HCT116 (cell line): Measurements from ENCODE around the gene SMG5. TPM values are rescaled to one million over a fixed set of nuclear protein-coding genes. Genes with fewer than 3 reads are reported as not detected.

Source experiments
- ATAC-seq: fragments of 200-7000 bp; cut with Tn5 transposase; 2 replicates; pipeline ENCODE4 v1.9.1; 2020; ENCODE audit warnings: mild to moderate bottlenecking, moderate library complexity
- BruUV-seq: library from RNA; stranded (reverse); fragments of 400-500 nt; replicated peaks from 2 replicates; lab custom pipeline; 2021; lab: Mats Ljungman, UMichigan
- CTCF ChIA-PET: fragments of 300-600 bp; sonication (Branson Sonifier 250); formaldehyde crosslinking; loops from one replicate; lab custom pipeline; 2021; ENCODE audit warnings: antibody characterized with exemption; lab: Charles Lee
- POLR2A ChIA-PET: fragments of 300-600, 350-600 bp; sonication (Branson Sonifier 250); formaldehyde crosslinking; loops from one replicate; lab custom pipeline; 2021; ENCODE audit warnings: antibody characterized with exemption; lab: Charles Lee
- RAD21 ChIA-PET, 2 experiments: fragments of 300-600 bp; sonication (Branson Sonifier 250); formaldehyde crosslinking; loops; one replicate each; lab custom pipeline; 2023; ENCODE audit warnings: low total read pairs in 2 of 2; ENCODE audit not compliant: uncharacterized antibody in 2 of 2, unreplicated experiment in 2 of 2, low non-redundant PET in 1 of 2; lab: Charles Lee
- DNase-seq: peaks from one replicate; pipeline ENCODE4 v3.0.0-alpha.2; 2010; ENCODE audit warnings: low read depth, low spot score
- H2AFZ ChIP-seq: fragments of 200-600 bp; shearing (Covaris generic), sonication (generic); 2 replicates; pipeline ENCODE4 v1.6.1; 2017; ENCODE audit warnings: low read depth, mixed run types, mixed read lengths, antibody characterized with exemption, low read length; ENCODE audit not compliant: poor library complexity, severe bottlenecking
- H3K27ac ChIP-seq: 2 replicates; pipeline ENCODE4 v1.5.1; 2012; ENCODE audit warnings: low read depth, low read length
- H3K27me3 ChIP-seq: fragments of 200-600 bp; sonication (generic); 2 replicates; pipeline ENCODE4 v1.6.1; 2016; ENCODE audit warnings: mixed run types, low read length, mixed read lengths; ENCODE audit not compliant: insufficient read depth
- H3K36me3 ChIP-seq, 2 experiments: fragments of 200-500 bp in 1 of 2; fragments of 200-600 bp in 1 of 2; sonication (Bioruptor generic) in 1 of 2; sonication (generic) in 1 of 2; 2 replicates each; pipeline versions ENCODE4 v1.5.1 to v1.6.1; 2014 to 2016; ENCODE audit warnings: low read length in 2 of 2, inconsistent platforms in 1 of 2, mixed read lengths in 1 of 2, mixed run types in 1 of 2; ENCODE audit not compliant: insufficient read depth in 2 of 2, control insufficient read depth in 1 of 2
- H3K4me1 ChIP-seq, 2 experiments: fragments of 200-600 bp in 1 of 2; sonication (generic) in 1 of 2; 2 replicates each; pipeline versions ENCODE4 v1.5.1 to v1.6.1; 2012 to 2017; ENCODE audit warnings: low read length in 2 of 2, inconsistent platforms in 1 of 2, mild to moderate bottlenecking in 1 of 2, mixed read lengths in 1 of 2, mixed run types in 1 of 2, moderate library complexity in 1 of 2; ENCODE audit not compliant: insufficient read depth in 2 of 2, control insufficient read depth in 1 of 2
- H3K4me2 ChIP-seq: fragments of 200-600 bp; sonication (generic); 2 replicates; pipeline ENCODE4 v1.6.1; 2017; ENCODE audit warnings: mixed run types, low read length, mixed read lengths
- H3K4me3 ChIP-seq, 2 experiments: fragments of 200-600 bp in 1 of 2; sonication (generic) in 1 of 2; replicated peaks in 1 of 2; 2 replicates each; pipeline ENCODE4 v1.5.1; 2011 to 2016; ENCODE audit warnings: low read length in 2 of 2, control low read depth in 1 of 2, low read depth in 1 of 2, mild to moderate bottlenecking in 1 of 2, mixed read lengths in 1 of 2, mixed run types in 1 of 2
- H3K79me2 ChIP-seq: fragments of 200-600 bp; sonication (generic); 2 replicates; pipeline ENCODE4 v1.6.1; 2017; ENCODE audit warnings: mild to moderate bottlenecking, mixed run types, low read length, moderate library complexity, mixed read lengths; ENCODE audit not compliant: insufficient read depth
- H3K9ac ChIP-seq: fragments of 200-600 bp; sonication (generic); 2 replicates; pipeline ENCODE4 v1.6.1; 2016; ENCODE audit warnings: low read length, mixed read lengths
- H3K9me2 ChIP-seq: fragments of 200-600 bp; sonication (generic), shearing (Covaris generic); 2 replicates; pipeline ENCODE4 v1.6.1; 2017; ENCODE audit warnings: mixed run types, mild to moderate bottlenecking, moderate library complexity; ENCODE audit not compliant: insufficient read depth
- H3K9me3 ChIP-seq, 2 experiments: fragments of 200-500 bp in 1 of 2; fragments of 200-600 bp in 1 of 2; sonication (Bioruptor generic) in 1 of 2; sonication (generic) in 1 of 2; 2 replicates each; pipeline ENCODE4 v1.6.1; 2014 to 2017; ENCODE audit warnings: low read length in 2 of 2, mixed read lengths in 2 of 2, inconsistent platforms in 1 of 2, low read depth in 1 of 2, mild to moderate bottlenecking in 1 of 2, mixed run types in 1 of 2, moderate library complexity in 1 of 2; ENCODE audit not compliant: control insufficient read depth in 1 of 2, insufficient read depth in 1 of 2
- H4K20me1 ChIP-seq: fragments of 200-600 bp; sonication (generic), shearing (Covaris generic); 2 replicates; pipeline ENCODE4 v1.6.1; 2017; ENCODE audit warnings: mixed run types, mild to moderate bottlenecking, moderate library complexity; ENCODE audit not compliant: insufficient read depth
- CBX3 ChIP-seq: IDR thresholded peaks from 2 replicates; pipeline ENCODE4 v1.6.1; 2012; ENCODE audit warnings: low read depth
- EGR1 ChIP-seq: IDR thresholded peaks from 2 replicates; pipeline ENCODE4 v1.6.1; 2012; ENCODE audit warnings: low read depth
- ELF1 ChIP-seq: IDR thresholded peaks from 2 replicates; pipeline ENCODE4 v1.6.1; 2012; ENCODE audit warnings: low read depth, borderline replicate concordance
- EZH2phosphoT487 ChIP-seq: fragments of 200-600 bp; IDR thresholded peaks from 2 replicates; pipeline ENCODE4 v1.6.1; 2018; ENCODE audit warnings: antibody characterized with exemption, borderline replicate concordance
- RAD21 ChIP-seq: IDR thresholded peaks from 2 replicates; pipeline ENCODE4 v1.6.1; 2012; ENCODE audit warnings: low read depth, mild to moderate bottlenecking
- REST ChIP-seq: IDR thresholded peaks from 2 replicates; pipeline ENCODE4 v1.6.1; 2012; ENCODE audit warnings: low read depth
- ZBTB33 ChIP-seq: IDR thresholded peaks from 2 replicates; pipeline ENCODE4 v1.6.1; 2011; ENCODE audit warnings: mild to moderate bottlenecking, low read length, moderate library complexity; ENCODE audit not compliant: insufficient replicate concordance; ENCODE audit errors: extremely low read depth
- intact Hi-C: fragments of 100-400 bp; cut with micrococcal nuclease; formaldehyde crosslinking; loops from 2 replicates; pipeline ENCODE4 v1.10.0; 2022
- total RNA-seq: library from RNA; stranded (reverse); gene quantifications from one replicate; pipeline ENCODE4 v1.2.1, GENCODE V29; 2021; ENCODE audit not compliant: unreplicated experiment

The SMG5 gene
- total RNA-seq, 1 experiment from 2014 or later = 75.2 TPM

- DNase-seq (no peak), ATAC-seq (no peak)
- Histone ChIP-seq H3K36me3 (peaks cover 69 to 71% of the 10 kb centered on the region in 2 experiments), H2AFZ (no peak overlapping the region), H3K9me2 (no peaks in the 10 kb centered on the region), H3K4me1 (no peaks in the 10 kb centered on the region), H3K4me2 (no peak overlapping the region), H3K9ac (no peak overlapping the region), H3K4me3 (no peak overlapping the region), H3K79me2 (peaks cover 40% of the 10 kb centered on the region), H4K20me1 (peaks cover 14% of the 10 kb centered on the region; the same call in 1 of the 2 replicates), H3K27ac (no peak overlapping the region), H3K9me3 (no peaks in the 10 kb centered on the region), H3K27me3 (no peaks in the 10 kb centered on the region)
- intact Hi-C loops = no loop called here
- POLR2A ChIA-PET = no interaction called here
- no peak for TF ChIP-seq EGR1
- TF ChIP-seq ZBTB33 = no peak
- TF ChIP-seq EZH2phosphoT487 = no peak
- TF ChIP-seq CBX3 = no peak
- TF ChIP-seq ELF1 = no peak
- no peak for TF ChIP-seq RAD21
- no peak for TF ChIP-seq REST
- CTCF ChIA-PET = no interaction called here
- RAD21 ChIA-PET = no interaction called here
- BruUV-seq = no TSS peak
Observed at GRCh38 chr1:156310962-156311361, 28.3 kb upstream of the SMG5 start.
